Neural cell (in vitro differentiated cells): ENCODE measurements around the gene ACVR1.

ENCODE experiments used
- CTCF ChIP-seq: fragments of 450-650 bp; IDR thresholded peaks from 2 replicates; pipeline ENCODE4 v1.5.1; 2014; ENCODE audit warnings: antibody characterized with exemption, mild to moderate bottlenecking, moderate library complexity; ENCODE audit not compliant: poor library complexity, severe bottlenecking
- EZH2 ChIP-seq: fragments of 200-600, 300-800 bp; shearing (Covaris generic), sonication (generic); IDR thresholded peaks from 2 replicates; pipeline ENCODE4 v1.6.1; 2014; ENCODE audit warnings: antibody characterized with exemption, low read length, borderline replicate concordance, mild to moderate bottlenecking; ENCODE audit not compliant: insufficient read depth, poor library complexity, severe bottlenecking
- RAD21 ChIP-seq: fragments of 450-650 bp; conservative IDR thresholded peaks from 2 replicates; pipeline ENCODE4 v1.6.1; 2014; ENCODE audit warnings: antibody characterized with exemption, mild to moderate bottlenecking, moderate library complexity
- REST ChIP-seq: IDR thresholded peaks from 2 replicates; pipeline ENCODE4 v1.6.1; 2012; ENCODE audit warnings: borderline replicate concordance
- TAF1 ChIP-seq: IDR thresholded peaks from 2 replicates; pipeline ENCODE4 v1.6.1; 2012; ENCODE audit warnings: low read depth

GRCh38 chr2:157876066-157876785 is at the start of gene ACVR1:
- peak; percentile 59 for TF ChIP-seq CTCF
- no peak for TF ChIP-seq EZH2
- TF ChIP-seq REST = peak; percentile 46
- TF ChIP-seq RAD21 = no peak
- TF ChIP-seq TAF1 = peak; percentile 71
